ENCODE measurements around the gene ESD. TPM values are rescaled to one million over a fixed set of nuclear protein-coding genes. Genes with fewer than 3 reads are reported as not detected.
"Not testable (repeated sequence)": the region's sequence is repeated elsewhere in the genome, so short reads cannot be mapped to it uniquely, and the experiment has no call there.

Gene ESD
- total RNA-seq, 1 experiment from 2014 or later: 71.6 TPM

DNA sequence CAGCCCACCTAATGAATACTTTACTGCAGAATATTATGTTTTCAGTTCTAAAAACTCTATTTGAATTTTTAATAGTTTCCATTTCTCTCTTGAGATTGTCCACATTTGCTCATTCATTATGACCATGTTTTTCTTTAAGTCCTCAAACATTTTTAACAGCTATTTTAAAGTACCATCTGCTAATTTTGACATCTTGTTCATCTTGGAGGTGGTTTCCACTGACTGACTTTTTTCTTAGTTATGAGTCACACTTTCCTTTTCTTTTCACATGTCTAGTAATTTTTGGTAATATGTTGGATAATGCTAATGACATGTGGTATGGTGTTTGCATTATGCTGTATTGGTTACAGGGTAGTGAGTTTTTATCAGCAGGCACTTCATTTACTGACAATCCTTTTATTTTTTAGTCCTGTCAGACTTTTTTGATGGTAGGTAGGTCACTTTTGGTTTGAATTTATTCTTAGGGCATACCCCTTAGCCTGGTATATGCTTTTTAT lies 15.4 kb upstream of the ESD start:
- peaks cover 8% of the 10 kb centered on the region for H3K4me1 Mint-ChIP-seq (ENCODE audit: low read depth, unreplicated experiment)
- peaks cover 8% of the 10 kb centered on the region for H3K9me3 Mint-ChIP-seq (ENCODE audit: low read depth, unreplicated experiment)
- H3K36me3 Mint-ChIP-seq (ENCODE audit: insufficient read depth, unreplicated experiment): no peaks in the 10 kb centered on the region
- BruUV-seq (replicated peaks): no TSS peak
- no peak for DNase-seq
- no peak overlapping the region for H3K4me3 Mint-ChIP-seq (ENCODE audit: low read depth, unreplicated experiment)
- no peaks in the 10 kb centered on the region for H3K27me3 Mint-ChIP-seq (ENCODE audit: unreplicated experiment)
- CTCF ChIA-PET: no interaction called here
- intact Hi-C loops (cut with micrococcal nuclease; ENCODE audit: unreplicated experiment): no loop called here
- no peak overlapping the region for H3K27ac Mint-ChIP-seq (ENCODE audit: unreplicated experiment)
- TF ChIP-seq, protein P1, sequence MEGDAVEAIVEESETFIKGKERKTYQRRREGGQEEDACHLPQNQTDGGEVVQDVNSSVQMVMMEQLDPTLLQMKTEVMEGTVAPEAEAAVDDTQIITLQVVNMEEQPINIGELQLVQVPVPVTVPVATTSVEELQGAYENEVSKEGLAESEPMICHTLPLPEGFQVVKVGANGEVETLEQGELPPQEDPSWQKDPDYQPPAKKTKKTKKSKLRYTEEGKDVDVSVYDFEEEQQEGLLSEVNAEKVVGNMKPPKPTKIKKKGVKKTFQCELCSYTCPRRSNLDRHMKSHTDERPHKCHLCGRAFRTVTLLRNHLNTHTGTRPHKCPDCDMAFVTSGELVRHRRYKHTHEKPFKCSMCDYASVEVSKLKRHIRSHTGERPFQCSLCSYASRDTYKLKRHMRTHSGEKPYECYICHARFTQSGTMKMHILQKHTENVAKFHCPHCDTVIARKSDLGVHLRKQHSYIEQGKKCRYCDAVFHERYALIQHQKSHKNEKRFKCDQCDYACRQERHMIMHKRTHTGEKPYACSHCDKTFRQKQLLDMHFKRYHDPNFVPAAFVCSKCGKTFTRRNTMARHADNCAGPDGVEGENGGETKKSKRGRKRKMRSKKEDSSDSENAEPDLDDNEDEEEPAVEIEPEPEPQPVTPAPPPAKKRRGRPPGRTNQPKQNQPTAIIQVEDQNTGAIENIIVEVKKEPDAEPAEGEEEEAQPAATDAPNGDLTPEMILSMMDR (IDR thresholded peaks at IDR 0.05; ENCODE audit: unreplicated experiment): no peak

DNA sequence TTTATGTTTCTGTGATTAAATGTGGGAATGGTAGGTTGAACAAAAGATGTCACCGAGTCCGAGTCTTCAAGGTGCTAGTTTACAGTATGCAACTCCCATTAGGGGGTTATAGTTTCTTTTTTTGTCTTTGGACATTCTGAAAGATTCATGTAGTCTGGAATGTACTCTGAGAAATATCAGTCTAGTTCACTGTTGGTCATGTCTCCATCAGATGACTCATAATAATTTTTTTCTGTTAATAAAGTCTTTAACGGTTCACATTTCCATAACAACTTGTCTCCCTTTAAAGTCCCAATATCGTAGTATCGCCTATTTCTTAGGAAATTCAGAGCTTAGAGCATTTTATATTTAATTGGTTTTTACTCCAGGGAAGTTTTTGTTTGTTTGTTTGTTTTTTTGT lies 13.5 kb upstream of the ESD start:
- Mint-ChIP-seq H3K4me1 (ENCODE audit: low read depth, unreplicated experiment) (no peaks in the 10 kb centered on the region), H3K27ac (ENCODE audit: unreplicated experiment) (no peak overlapping the region), H3K4me3 (ENCODE audit: low read depth, unreplicated experiment) (no peak overlapping the region), H3K27me3 (ENCODE audit: unreplicated experiment) (no peaks in the 10 kb centered on the region), H3K9me3 (ENCODE audit: low read depth, unreplicated experiment) (peaks cover 8% of the 10 kb centered on the region), H3K36me3 (ENCODE audit: insufficient read depth, unreplicated experiment) (no peaks in the 10 kb centered on the region)
- no peak for DNase-seq
- CTCF ChIA-PET: no interaction called here
- TF ChIP-seq, protein P1 (IDR thresholded peaks at IDR 0.05; ENCODE audit: unreplicated experiment): no peak
- BruUV-seq (replicated peaks): no TSS peak
- intact Hi-C loops (cut with micrococcal nuclease; ENCODE audit: unreplicated experiment): no loop called here

GRCh38 chr13:46804921-46805320 lies 8.0 kb upstream of the ESD start:
- H3K4me1 Mint-ChIP-seq (ENCODE audit: low read depth, unreplicated experiment): peaks cover 17% of the 10 kb centered on the region
- DNase-seq; H3K36me3 Mint-ChIP-seq (ENCODE audit: insufficient read depth, unreplicated experiment); H3K27ac Mint-ChIP-seq (ENCODE audit: unreplicated experiment); CTCF ChIA-PET; H3K9me3 Mint-ChIP-seq (ENCODE audit: low read depth, unreplicated experiment); intact Hi-C loops (cut with micrococcal nuclease; ENCODE audit: unreplicated experiment); H3K27me3 Mint-ChIP-seq (ENCODE audit: unreplicated experiment); BruUV-seq (replicated peaks); H3K4me3 Mint-ChIP-seq (ENCODE audit: low read depth, unreplicated experiment): not testable (repeated sequence)

- CTCF ChIA-PET: no interaction called here
- H3K27me3 Mint-ChIP-seq (ENCODE audit: unreplicated experiment): no peaks in the 10 kb centered on the region
- H3K9me3 Mint-ChIP-seq (ENCODE audit: low read depth, unreplicated experiment): peaks cover 2% of the 10 kb centered on the region
- no peak overlapping the region for H3K27ac Mint-ChIP-seq (ENCODE audit: unreplicated experiment)
- intact Hi-C loops (cut with micrococcal nuclease; ENCODE audit: unreplicated experiment): no loop called here
- TF ChIP-seq, protein P1 (IDR thresholded peaks at IDR 0.05; ENCODE audit: unreplicated experiment): no peak
- no peak overlapping the region for H3K4me3 Mint-ChIP-seq (ENCODE audit: low read depth, unreplicated experiment)
- no TSS peak for BruUV-seq (replicated peaks)
- DNase-seq: peak; percentile 13
- no peaks in the 10 kb centered on the region for H3K36me3 Mint-ChIP-seq (ENCODE audit: insufficient read depth, unreplicated experiment)
- peaks cover 17% of the 10 kb centered on the region for H3K4me1 Mint-ChIP-seq (ENCODE audit: low read depth, unreplicated experiment)
Measured at GRCh38 chr13:46804391-46804815, 7.4 kb upstream of the ESD start.

- BruUV-seq (replicated peaks): no TSS peak
- Mint-ChIP-seq H3K9me3 (ENCODE audit: low read depth, unreplicated experiment) (peaks cover 2% of the 10 kb centered on the region), H3K4me3 (ENCODE audit: low read depth, unreplicated experiment) (no peak overlapping the region), H3K27ac (ENCODE audit: unreplicated experiment) (no peak overlapping the region), H3K27me3 (ENCODE audit: unreplicated experiment) (no peaks in the 10 kb centered on the region), H3K36me3 (ENCODE audit: insufficient read depth, unreplicated experiment) (no peaks in the 10 kb centered on the region), H3K4me1 (ENCODE audit: low read depth, unreplicated experiment) (peaks cover 17% of the 10 kb centered on the region)
- CTCF ChIA-PET: no interaction called here
- intact Hi-C loops (cut with micrococcal nuclease; ENCODE audit: unreplicated experiment): no loop called here
- DNase-seq: no peak
- TF ChIP-seq, protein P1 (IDR thresholded peaks at IDR 0.05; ENCODE audit: unreplicated experiment): no peak
Measured at GRCh38 chr13:46803586-46803985, 6.6 kb upstream of the ESD start.

All from Calu3 (cell line).